Measurements from ENCODE around the gene UBA52. TPM values are rescaled to one million over a fixed set of nuclear protein-coding genes. Genes with fewer than 3 reads are reported as not detected.

Gene UBA52
- total and polyA plus RNA-seq, 2 of the 13 experiments (the other 11 are each of a cell fraction or from before 2014, with no cell fraction given), result 959 to 1,782 TPM

GRCh38 chr19:18589380-18590272 lies 18.0 kb downstream of the UBA52 start (continued):
- TF ChIP-seq THAP9 (CRISPR knock-in tag; IDR thresholded peaks at IDR 0.05; ENCODE audit: borderline replicate concordance) (peak; percentile 48; the same call in 1 of the 2 replicates), ZSCAN31 (CRISPR knock-in tag; IDR thresholded peaks at IDR 0.05; ENCODE audit: low read depth) (peak; percentile 70; the same call in 1 of the 2 replicates), ZNF431 (CRISPR knock-in tag; IDR thresholded peaks at IDR 0.05; ENCODE audit: borderline replicate concordance, low read depth) (0 out of 2 replicates have a peak, but pooled peaks have one; percentile 64), NFE2L2 (IDR thresholded peaks at IDR 0.05; ENCODE audit: low read length) (no peak), ZNF574 (CRISPR knock-in tag; IDR thresholded peaks at IDR 0.05) (no peak), HMGXB3 (CRISPR knock-in tag; IDR thresholded peaks at IDR 0.05; ENCODE audit: borderline replicate concordance) (no peak), HMG20A (CRISPR knock-in tag; IDR thresholded peaks at IDR 0.05; ENCODE audit: borderline replicate concordance) (no peak), RARA (CRISPR knock-in tag; IDR thresholded peaks at IDR 0.05) (peak; percentile 26; the same call in 1 of the 2 replicates), GATAD1 (CRISPR knock-in tag; IDR thresholded peaks at IDR 0.05) (no peak; the same call in 1 of the 2 replicates), TFAP4 (IDR thresholded peaks at IDR 0.05; ENCODE audit: borderline replicate concordance, low read depth) (peak; percentile 10; the same call in 1 of the 2 replicates), RFX1 (IDR thresholded peaks at IDR 0.05) (no peak), ZNF256 (CRISPR knock-in tag; conservative IDR thresholded peaks at IDR 0.05) (0 out of 2 replicates have a peak, but pooled peaks have one; percentile 80), ZNF879 (CRISPR knock-in tag; IDR thresholded peaks at IDR 0.05) (0 out of 2 replicates have a peak, but pooled peaks have one; percentile 92), TBX3 (IDR thresholded peaks at IDR 0.05; ENCODE audit: borderline replicate concordance) (no peak), ZNF674 (CRISPR knock-in tag; IDR thresholded peaks at IDR 0.05; ENCODE audit: low read depth) (0 out of 2 replicates have a peak, but pooled peaks have one; percentile 94), ZSCAN22 (CRISPR knock-in tag; IDR thresholded peaks at IDR 0.05) (no peak; the same call in 1 of the 2 replicates), PCBP1 (IDR thresholded peaks at IDR 0.05; ENCODE audit: borderline replicate concordance, low read depth, low read length) (no peak)
